ENCODE data around the gene SLC6A1.

SLC6A1 gene

DNA sequence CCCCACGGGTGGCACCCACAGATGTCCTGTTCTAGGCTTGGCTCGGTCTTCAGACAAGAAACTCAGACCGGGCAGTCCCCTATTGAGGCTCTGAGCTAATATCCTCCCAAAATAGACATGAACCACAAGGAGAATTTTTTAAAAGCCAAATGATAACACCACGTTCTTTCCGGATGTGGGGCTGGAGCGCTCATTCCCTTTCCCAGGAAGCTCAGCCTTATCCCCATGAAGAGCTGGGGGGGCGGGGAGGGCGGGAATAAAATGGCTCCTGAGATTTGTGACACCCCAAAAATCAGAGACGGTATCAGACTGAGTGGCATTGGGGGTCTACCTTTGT lies 1.1 kb downstream of the SLC6A1 start:
- DNase-seq (ENCODE audit: low read depth) = no peak

DNA sequence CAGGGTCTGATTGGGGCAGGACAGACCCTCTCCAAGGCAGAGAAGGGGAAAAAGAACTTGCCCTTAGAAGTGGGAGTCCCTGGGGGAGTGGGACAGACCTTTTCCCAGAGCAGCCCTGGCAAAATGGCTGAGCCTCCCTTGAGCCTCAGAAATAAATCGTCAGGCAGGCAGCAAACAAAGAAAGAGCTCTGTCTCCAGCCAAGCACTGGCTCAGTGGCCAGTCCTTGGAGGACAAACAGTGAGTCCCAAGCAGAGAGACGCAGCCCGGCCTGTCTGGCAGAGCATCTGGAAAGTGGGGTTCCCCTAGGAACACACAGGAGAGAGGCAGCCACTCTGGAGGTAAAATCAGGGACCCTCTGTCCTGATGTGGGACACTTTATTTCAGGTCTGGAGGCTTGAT lies 1.8 kb downstream of the SLC6A1 start:
- DNase-seq (ENCODE audit: low read depth) = no peak

DNA sequence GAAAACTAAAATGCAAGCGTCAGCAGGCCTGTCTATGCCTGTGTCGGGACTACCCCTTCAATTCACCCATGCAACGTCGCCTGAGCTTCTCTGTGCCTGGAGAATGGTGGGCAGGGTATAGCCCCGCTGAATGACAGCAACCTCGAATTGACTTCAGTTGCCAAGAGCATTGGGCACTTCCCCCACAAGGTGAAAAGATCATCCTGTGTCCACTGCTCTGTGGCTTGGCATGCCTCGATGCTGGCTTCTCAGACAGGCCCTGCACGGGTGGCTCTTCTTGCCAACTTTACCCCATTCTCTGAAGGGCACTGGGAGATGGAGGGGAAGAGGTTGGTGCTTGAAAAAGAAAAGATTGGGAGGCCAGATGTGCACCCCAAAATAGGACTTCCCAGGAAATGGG lies 3.3 kb downstream of the SLC6A1 start:
- DNase-seq (ENCODE audit: low read depth) = no peak

DNA sequence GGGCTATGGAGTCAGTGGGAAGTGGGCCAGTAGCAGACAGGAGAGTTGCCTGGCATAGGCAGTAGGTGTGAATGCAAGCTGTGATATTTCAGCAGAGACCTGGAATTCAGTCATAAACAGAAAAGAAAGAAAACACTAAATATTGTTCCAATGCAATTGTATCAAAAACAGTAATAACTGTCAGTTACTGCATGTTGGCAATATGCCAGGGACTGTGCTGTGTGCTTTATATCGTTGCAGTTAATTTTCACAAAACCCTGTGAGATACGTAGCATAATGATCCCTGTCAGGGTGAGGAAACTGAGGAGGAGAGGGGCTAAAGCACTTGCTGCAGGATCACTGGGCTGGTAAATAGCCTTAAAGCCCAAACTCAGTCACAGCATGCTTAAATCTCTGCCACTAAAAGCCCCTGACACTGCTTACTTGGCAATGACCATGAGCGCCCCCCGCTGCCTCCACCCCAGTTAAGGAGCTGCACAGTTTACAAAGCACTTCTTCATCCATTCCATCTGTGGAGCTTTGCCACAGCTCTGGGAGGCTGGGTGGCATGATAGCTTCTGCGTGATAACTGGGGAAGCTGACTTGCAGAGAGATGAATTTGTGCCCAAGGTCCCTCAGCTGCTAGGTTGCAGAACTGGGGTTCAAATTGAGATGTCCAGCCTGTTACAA lies 3.9 kb downstream of the SLC6A1 start:
- no peak for DNase-seq (ENCODE audit: low read depth)

DNA sequence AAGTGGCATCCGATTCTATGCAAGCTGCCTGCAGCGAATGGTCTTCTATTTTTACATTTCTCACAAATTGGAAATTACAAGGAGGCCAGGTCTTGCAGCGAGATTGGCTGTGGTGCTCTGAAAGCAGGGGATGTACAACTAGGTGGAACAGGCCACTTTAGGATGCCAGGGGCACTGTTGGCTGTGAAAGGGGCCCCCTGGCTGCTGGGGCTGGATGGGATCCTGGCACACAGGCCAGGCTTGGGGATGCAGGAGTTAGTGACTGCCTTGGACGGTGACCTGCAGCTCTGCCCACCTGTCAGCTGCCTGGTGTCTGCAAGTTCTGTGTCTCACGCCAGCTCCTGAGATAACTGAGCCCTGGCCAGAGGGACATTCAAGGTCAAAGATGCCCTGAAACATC lies 4.6 kb downstream of the SLC6A1 start:
- no peak for DNase-seq (ENCODE audit: low read depth)

DNA sequence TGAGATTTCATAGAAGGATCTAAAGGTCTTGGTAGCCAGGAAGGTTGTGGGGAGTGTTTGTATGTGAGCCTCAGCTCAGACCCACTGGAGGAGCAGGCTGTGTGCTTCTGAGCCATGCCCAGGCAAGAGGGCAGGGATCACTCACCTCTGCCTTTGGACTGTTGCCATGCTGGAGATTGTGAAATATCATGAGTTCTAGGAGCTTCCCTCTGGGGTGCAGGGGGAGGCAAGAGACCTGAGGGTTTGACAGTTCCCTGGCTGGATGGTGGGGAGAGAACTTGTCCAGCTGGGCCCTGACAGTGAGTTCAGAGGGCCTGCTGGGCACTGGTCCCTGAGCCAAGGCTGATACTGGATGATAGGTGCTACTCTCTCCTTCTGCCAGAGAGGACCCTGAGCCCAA lies 6.0 kb downstream of the SLC6A1 start:
- DNase-seq (ENCODE audit: low read depth) = no peak

DNA sequence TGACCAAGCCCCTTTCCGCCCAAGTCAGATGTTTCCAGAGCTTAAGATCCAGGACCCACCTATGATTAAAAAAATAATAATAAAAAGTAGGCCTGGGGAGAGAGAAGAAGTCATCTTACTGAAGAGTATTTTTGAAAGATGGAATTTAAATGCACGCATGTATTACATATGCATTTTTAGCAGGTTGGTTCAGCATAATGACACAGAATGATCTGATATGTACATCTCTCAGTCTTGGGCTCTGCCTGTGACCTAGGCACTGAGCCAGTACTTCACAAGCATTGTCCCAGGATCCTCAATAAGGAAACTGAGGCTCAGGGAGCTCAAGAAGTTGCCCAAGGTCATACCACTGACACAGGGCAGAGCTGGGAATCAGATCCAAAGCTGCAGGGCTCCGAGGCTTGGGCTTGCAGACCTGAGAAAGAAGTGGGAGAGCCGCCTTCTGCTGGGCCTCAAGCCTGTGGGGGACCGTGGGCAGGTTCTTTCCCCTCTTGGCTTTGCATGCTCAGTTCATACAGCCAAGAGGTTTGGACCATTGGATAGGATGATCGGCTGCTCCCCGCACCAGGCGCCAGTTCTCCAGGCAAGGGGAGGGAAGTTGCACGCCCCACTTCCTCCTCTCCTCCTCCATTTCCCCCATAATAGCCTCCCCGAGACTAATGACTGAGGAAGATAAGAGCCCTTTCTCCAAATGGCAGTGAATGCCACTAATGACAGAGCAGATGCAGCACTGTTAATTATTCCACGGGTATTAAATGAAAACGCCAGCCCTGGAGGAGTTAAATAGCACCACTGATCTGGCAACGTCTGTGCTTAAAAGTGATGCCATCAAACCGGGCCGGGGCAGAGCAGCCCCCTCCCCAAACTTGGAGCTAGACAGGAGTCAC lies 6.9 kb downstream of the SLC6A1 start:
- no peak for DNase-seq (ENCODE audit: low read depth)

DNA sequence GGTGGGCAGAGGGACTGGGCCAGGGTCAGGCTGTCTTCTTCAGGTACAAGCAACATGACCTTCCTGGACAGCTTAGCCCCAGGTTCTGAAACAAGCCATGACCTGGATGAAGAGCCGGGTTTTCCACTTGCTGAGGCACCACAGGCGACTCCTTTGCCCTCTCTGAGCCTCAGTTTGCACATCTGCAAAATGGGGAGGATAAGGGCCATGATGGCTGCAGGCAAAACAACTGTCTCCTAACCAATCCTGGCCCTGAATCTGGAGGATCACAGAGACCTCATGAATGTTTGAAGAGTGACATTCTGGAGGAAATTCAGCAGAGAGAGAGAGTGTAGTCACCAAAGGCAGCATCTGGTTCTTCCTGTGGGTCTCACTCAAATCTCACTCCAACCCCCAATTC lies 8.0 kb downstream of the SLC6A1 start:
- no peak for DNase-seq (ENCODE audit: low read depth)

DNA sequence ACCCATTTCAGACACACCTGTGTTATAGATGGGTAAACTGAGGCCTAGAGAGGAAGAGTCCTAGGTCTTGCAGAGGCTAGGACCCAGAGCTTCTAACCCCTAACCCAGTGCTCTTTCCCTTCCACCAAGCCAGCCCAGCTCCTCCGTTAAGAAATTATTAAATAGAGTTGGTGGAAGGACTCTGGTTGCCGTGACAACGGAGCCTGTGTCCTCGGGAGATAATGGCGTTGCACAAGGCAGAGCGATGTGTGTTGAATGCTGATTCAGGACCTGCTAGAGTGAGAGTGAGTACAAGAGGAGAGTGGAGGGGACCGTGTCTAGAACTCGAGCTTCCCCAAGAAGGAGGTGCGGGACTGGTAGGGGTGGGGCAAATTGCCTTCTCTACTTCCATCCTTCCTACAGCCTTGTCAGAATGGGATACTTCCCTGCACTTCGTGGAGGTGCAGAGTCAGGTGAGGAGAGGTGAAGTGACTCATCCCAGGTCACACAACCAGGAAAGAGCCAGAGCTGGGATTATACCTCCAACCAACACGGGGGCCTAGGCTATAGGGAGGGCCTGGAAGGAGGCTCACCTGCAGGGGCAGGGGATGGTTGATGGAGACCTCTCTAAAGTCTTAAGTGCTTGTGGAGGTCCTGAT lies 8.6 kb downstream of the SLC6A1 start:
- no peak for DNase-seq (ENCODE audit: low read depth)

DNA sequence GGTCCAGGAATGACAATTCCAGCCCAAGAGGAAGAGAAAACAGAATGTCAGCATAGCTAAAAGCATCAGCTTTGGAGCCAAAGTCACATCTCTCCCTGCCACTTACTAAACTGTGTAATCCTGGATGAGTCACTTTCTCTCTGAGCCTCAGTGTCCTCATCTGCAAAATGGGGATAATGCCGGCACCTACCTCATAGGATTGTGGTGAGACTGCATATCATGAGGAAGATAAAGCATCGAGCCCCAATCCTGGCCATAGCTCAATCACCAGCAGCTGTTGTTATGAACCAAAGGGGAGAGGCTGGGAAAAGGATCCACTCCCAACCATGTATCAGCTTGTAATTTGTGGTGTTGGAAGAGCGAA lies 9.1 kb downstream of the SLC6A1 start:
- DNase-seq (ENCODE audit: low read depth) = no peak

DNA sequence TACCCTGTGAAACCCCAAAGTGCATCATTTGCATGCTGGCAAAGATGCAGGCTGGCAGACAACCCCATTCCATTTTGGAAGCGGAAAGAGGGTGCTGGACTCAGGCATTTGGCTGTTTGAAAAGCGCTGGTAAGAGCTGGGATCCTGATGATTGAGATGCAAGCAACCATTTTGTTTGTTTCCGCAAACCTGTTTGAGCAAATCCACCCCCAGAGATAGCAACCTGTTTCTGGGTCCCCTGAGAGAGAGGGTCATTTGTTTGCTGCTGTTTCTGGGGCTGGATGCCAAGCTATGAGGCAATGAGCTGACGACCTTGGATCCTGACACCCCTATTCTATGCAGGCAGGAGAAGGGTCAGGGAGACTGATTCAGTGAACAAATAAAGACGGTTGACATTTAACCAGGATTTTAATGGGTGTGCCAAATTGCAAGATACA lies 9.8 kb downstream of the SLC6A1 start:
- DNase-seq (ENCODE audit: low read depth) = no peak

DNA sequence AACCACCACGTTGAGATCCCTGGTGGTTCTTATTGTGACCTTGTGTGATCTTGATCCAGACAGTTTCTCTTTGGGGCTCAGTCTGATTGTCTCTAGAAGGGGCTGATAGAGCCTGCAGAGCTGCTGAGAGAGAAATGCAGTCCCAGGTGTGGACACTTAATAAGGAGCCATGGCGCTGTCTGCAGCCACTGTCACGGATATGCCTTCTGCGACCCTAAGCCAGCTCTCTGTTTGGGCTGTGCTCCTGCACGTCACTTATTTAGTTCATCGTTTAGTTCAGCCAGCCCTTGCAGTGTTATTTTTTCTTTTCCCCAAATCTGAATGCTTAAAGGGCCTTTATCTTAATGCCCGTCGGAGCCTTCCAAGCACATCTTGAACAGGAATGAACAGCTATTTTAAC lies 12.0 kb downstream of the SLC6A1 start:
- no peak for DNase-seq (ENCODE audit: low read depth)

DNA sequence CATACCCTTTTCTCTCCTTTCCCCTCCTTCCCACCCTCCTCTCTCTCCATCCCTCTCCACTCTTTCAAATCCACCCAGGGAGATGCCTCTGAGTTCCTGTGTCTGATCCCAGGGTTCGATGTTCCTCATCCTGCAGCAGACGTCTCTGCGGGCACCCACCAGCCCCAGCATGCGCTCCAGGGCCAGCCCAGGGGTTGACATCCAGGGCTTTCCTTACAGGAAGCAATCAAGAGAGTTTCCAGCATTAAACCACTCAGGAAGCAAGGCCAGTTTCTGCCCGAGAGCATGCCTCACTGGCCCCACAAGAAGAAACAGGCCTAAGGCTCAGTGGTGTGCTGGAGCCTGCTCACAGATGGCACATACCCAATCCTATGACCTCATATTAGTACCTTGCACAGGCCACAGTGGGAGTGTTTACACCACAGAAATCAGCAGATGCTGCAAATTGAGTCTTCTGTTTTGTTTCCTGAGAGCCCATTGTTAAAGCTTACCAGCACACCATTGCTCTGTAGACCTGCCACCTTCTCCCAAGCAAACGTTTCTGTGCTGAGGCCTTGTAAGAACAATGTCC lies 13.2 kb downstream of the SLC6A1 start:
- no peak for DNase-seq (ENCODE audit: low read depth)

DNA sequence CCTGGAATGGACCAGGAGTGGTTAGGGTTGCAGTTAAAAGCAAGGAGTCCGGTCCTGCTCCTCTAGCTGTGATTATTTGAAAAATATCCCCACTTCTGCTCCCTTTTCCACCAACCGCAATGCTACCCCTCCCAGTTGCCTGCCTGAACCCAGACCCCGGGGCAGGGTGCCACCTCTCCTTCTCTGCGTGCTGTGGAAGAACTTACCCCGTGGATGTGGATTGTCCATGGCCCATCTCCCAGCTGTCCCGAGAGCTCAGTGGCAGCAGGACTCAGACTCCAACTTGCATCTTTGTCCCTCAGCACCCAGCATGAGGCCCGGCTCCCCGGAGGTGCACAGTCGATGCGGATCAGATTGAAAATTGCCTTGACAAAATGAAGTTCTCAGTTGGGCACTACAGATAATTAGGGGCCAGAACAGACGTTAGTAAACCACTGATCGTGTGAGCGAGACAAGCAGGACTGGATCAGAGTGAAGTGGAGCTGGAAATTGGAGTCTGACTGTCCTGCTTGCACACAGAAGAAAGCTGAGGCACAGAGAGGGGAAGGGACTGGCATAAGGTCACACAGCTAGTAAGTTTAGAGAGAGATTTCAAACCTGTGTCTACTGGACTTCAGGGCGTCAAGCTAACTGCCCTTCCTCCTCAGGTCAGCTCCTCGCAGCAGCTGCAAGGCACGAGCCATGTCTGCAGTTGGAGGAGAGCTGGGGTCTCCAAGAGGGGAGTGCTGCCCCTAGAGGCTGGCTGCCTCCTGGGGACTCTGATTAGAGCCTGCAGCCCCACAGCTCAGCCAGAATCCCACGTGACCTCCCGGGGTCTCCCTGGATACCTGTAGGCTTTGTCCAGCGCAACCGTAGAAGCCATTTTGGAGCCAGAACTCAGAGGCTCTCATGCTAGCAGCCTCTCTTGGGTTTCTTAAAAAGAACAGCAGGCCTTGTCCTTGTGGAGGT lies 14.7 kb downstream of the SLC6A1 start:
- no peak for DNase-seq (ENCODE audit: low read depth)

DNA sequence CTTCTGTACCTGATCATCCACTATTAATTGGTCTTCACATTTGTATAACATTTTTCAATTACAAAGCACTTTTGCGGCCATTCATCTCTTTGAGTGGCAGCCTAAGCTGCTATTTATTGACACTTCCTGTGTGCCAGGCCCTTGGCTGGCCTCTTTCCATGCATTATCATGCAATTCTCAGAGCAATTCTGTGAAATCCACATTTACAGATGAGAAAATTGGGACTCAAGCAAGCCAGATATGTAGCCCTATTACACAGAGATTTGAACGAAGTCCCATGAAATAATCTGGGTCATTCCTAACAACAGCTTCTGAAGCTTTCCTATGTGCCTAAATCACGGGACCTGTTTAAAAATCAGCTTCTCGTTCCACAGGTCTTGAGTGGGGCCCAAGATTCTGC lies 17.4 kb downstream of the SLC6A1 start:
- no peak for DNase-seq (ENCODE audit: low read depth)

DNA sequence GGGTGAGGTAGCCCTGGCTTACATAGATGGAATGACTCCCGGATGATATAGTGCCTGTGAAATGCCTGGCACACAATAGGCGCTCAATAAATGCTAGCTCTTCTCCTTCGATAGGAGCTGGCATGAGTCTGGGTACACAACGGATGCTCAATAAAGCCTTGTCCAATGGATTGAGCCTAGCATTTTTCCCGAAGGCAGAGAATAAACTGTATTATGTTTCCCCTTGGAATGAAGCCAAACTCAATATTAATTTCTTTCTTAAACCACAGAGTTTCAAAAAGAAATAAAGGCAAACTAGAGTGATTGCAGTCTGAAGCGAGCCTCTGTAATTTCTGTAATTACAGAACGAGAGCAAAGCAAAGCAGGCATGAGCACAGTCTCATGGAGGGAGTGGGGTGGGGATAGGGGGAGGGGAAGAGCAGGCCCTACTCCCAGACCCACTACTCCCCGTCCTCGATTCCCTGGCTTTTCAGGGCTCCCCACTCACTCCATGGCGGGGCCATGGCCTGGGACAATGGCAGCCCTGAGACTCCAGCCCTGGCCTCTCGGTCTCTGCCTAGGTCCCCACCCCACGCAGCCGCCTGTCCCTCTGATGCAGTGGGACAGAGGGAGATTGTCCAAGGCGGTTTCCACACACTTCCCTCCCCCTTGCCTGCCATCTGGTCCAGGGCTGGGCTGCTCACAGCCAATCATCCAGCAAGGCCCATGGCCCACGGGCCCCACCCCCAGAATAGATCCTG lies 18.0 kb downstream of the SLC6A1 start:
- no peak for DNase-seq (ENCODE audit: low read depth)

DNA sequence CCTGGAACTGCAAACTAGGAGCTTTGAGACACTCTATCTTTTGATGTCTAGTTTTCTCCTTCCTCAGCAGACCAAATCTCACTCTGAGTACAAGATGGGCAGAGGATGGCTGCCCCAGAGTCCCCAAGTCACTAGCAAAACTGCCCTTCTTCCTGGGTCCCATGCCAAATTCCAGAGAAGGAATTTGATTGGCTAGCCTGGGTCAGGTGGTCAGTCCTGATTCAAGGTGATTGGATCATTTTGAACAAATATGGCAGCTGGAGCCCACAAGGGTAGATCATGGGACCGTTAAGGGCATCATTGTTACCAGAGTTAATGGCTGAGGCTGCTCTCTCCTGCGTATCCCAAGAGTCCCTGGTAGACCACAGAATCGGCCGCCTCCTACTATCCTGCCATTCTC lies 21.7 kb downstream of the SLC6A1 start:
- DNase-seq (ENCODE audit: low read depth) = no peak

DNA sequence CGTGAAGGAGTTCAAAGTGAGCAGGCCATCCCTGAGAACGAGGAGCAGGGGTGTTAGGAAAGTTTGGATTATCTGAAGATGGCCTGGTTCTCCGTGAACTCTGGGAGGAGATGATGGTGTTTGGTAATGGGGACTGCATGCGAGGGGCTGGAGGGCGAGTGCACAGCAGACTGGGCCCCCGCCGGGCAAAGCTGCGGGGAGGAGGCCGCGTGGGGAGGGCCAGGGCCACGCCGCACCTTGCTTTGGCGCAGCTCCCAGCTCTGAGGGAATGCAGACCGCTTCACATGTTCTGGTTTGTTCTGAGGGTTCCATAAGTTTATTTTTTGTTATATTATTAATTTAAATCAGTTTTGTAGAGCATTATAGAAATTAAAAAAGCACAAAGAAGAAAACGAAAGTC lies 22.2 kb downstream of the SLC6A1 start:
- DNase-seq (ENCODE audit: low read depth) = no peak

DNA sequence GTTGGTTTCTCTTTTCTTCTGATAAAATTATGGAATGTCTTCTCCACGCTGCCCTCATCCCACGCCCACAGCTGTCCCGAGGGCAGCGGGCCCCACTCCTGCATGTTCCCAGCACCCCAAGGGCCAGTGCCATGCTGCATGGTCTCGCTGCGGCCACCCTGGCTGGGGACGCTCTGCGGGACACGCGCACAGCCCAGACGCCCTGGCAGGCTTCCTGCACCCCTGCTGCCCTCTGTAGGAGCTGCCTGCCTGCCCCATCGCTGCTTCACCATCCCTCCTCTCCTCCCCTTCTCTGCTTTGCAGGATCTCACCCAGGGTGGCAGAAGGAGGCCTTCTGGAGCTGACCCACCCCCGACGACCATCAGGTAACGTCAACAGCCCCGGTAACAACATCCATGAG lies 22.8 kb downstream of the SLC6A1 start:
- no peak for DNase-seq (ENCODE audit: low read depth)

DNA sequence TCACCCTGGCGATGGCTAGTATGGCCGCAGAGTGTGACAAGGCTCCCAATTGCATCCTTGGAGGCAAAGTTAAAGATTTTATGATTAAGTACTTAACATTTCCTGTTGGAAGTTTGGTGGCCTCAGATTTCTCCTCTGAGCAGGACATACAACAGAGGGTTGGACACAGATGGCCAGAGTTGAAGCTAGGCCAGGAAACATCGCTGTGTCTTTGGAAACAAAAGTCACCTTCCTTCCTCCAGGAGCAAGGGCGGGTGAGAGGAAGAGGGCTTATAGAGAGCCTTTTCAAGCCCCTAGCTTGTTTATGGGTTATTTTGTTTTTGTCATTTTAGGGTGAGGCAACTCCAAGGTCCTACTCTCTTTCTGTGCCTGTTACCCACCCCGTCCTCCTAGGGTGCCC lies 24.2 kb downstream of the SLC6A1 start:
- DNase-seq (ENCODE audit: low read depth) = no peak

DNA sequence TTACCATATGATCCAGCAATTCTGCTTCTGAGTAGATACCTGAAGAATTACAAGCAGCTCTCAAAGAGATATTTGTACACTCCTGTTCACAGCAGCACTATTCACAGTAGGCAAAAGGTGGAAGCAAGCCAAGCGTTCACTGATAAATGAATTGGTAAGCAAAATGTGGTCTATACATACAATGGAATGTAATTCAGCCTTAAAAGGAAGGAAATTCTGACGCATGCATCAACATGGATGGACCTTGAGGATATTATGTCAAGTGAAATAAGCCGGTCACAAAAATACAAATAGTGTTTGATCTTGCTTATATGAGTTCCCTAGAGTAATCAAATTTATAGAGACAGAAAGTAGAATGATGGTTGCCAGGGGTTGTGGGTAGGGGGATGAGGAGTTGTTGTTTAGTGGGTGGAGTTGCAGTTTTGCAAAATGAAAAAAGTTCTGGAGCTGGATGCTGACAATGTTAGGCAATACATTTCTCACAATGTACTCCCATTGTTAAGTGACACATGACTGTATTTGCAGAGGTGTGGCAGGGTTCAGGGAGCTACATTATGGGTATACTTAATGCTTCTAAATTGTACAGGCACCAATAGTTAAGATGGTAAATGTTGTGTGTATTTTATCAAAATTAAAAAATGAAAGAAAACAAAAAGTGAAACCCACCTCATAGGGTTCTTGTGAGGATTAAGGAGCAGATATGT lies 26.7 kb downstream of the SLC6A1 start:
- no peak for DNase-seq (ENCODE audit: low read depth)
